Stimulated activated naive CD8-positive, alpha-beta T cell treated with anti-CD3 and anti-CD28 coated beads, Interleukin-15, Interleukin-2, amounts not matched to agents 100 U/mL and 50 U/mL, for 24 hours (primary cell): ENCODE measurements around the gene SIGLEC9.
"Not testable (repeated sequence)": the region's sequence is repeated elsewhere in the genome, so short reads cannot be mapped to it uniquely, and the experiment has no call there.

Experiments used
- ATAC-seq: fragments of 150-1000 bp; cut with Tn5 transposase; one replicate; pipeline ENCODE4 v1.10.0; 2021
- DNase-seq: peaks from one replicate; pipeline ENCODE4 v3.0.0; 2021

Gene SIGLEC9

DNA sequence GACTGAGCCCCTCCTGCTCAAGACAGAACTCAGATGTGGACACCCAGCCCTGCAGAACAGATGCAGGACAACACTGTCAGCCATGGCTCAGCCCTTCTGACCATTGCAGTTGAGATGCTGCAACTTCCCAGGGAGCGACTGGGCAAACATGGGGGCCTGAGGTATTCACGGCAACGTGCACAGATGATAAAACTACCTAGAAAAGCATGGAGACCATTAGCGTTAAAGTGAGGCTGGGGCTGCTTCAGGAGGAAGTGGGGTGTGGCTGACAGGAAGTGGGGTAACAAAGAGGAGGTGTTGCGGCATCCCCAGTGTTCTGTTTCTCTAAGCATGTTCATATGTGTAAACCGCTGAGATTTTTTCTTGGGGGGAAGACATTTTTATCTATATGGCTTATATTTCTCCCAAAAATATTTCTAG lies 1.3 kb upstream of the SIGLEC9 start:
- no peak for DNase-seq
- ATAC-seq: no peak

DNA sequence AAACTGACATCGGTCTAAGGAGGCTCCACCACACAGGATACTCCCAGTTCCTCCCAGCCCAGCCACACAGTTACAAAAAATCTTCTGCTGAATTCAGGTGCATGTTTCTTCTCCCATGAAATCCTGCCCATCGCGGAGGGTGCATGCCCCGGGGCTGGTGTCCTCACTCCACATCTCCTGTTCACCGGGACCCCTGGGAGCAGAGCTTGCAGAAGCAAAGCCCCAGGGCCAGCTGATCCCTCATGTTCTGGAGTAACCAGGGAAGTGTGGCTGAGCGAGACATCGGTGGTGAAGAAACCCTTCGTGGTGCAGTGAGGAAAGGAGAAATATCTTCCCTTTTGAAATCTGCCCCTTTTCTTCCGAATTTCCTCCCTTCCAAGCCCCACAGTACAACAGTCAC lies 904 bp upstream of the SIGLEC9 start:
- DNase-seq (no peak), ATAC-seq (no peak)

DNA sequence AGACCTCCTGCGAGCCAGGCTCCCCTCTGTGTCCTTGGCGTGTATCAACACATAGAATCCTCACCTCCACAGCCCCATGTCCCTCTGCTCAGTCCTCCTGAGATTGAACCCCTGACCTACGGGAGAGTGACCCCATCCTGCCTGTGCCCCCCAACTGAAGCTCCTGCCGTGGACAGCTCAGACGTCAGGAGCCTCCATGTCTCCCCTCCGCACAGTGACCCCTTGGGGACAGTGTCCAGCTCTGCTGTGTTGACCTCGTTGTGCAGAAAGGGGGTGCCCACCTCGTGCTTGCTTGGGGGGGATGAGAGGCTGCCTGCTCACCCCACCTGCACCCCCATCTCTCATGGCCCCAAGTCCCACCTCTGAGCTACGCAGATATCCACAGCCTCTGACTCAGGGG lies 490 bp upstream of the SIGLEC9 start:
- ATAC-seq: no peak
- no peak for DNase-seq

DNA sequence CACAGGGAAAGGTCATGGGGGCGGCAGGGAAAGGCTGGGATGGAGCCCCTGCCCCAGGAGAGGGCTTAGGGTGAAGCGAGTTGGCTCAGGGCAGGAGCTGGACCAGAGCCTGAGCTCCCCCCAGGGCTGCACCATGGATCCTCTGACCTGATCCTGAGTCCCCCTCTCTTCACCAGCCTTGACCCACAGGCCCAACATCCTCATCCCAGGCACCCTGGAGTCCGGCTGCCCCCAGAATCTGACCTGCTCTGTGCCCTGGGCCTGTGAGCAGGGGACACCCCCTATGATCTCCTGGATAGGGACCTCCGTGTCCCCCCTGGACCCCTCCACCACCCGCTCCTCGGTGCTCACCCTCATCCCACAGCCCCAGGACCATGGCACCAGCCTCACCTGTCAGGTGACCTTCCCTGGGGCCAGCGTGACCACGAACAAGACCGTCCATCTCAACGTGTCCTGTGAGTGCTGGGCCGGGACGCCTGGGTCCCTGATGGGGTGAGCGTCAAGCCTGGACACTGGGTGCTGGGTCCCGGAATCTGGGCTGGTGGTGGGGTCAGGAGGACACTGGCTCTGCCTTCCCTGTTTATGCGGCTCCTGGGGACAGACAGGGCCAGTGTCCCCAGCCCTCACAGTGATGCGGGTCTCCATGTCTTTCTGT lies 842 bp downstream of the SIGLEC9 start:
- ATAC-seq: no peak
- no peak for DNase-seq

DNA sequence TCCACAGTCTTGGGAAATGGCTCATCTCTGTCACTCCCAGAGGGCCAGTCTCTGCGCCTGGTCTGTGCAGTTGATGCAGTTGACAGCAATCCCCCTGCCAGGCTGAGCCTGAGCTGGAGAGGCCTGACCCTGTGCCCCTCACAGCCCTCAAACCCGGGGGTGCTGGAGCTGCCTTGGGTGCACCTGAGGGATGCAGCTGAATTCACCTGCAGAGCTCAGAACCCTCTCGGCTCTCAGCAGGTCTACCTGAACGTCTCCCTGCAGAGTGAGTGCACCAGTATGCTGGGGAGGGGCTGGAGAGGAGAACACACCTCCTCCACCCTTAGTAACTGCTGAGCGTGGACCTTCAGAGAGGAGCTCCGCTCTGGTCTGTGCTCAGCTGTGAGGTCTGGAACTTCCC lies 2.3 kb downstream of the SIGLEC9 start:
- no peak for ATAC-seq

DNA sequence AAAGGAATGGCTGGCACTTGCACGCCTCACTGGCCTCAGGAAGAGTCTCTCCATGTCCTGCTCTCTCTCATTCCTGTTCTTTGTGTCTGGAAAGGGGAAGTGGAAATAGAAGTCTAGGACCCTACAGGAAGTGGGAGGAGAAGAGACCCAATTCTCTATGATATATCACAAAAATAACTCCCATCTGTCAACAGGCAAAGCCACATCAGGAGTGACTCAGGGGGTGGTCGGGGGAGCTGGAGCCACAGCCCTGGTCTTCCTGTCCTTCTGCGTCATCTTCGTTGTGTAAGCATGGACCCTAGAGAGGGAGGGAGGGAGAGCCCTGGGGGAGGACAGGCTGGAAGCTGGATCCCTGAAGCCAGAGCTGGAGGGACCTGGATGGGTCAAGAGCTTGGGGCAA lies 3.0 kb downstream of the SIGLEC9 start:
- ATAC-seq: peak; percentile 42
- DNase-seq: peak; percentile 49

More for the DNA sequence above, 2.3 kb downstream of the SIGLEC9 start:
- DNase-seq: no peak

DNA sequence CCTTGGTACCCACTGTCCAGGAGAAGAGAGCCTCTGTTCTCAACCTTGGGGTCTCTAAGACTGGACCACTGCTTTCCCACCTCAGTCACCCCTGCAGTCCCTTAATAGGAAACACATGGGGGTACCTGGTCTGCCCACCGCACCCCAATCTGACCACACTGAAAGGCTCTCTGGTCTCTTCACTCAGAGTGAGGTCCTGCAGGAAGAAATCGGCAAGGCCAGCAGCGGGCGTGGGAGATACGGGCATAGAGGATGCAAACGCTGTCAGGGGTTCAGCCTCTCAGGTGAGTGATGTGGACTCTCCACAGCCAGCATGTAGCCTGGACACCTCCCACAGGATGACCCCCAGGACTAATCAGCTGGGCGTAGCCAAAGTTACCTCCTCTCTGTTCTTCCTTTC lies 3.5 kb downstream of the SIGLEC9 start:
- ATAC-seq: no peak
- DNase-seq: no peak

DNA sequence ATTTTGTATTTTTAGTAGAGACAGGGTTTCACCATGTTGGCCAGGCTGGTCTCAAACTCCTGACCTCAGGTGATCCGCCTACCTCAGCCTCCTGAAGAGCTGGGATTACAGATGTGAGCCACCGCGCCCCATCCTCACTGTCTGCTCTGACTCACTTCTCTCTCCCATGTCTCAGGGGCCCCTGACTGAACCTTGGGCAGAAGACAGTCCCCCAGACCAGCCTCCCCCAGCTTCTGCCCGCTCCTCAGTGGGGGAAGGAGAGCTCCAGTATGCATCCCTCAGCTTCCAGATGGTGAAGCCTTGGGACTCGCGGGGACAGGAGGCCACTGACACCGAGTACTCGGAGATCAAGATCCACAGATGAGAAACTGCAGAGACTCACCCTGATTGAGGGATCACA lies 5.0 kb downstream of the SIGLEC9 start:
- ATAC-seq (no peak), DNase-seq (no peak)

DNA sequence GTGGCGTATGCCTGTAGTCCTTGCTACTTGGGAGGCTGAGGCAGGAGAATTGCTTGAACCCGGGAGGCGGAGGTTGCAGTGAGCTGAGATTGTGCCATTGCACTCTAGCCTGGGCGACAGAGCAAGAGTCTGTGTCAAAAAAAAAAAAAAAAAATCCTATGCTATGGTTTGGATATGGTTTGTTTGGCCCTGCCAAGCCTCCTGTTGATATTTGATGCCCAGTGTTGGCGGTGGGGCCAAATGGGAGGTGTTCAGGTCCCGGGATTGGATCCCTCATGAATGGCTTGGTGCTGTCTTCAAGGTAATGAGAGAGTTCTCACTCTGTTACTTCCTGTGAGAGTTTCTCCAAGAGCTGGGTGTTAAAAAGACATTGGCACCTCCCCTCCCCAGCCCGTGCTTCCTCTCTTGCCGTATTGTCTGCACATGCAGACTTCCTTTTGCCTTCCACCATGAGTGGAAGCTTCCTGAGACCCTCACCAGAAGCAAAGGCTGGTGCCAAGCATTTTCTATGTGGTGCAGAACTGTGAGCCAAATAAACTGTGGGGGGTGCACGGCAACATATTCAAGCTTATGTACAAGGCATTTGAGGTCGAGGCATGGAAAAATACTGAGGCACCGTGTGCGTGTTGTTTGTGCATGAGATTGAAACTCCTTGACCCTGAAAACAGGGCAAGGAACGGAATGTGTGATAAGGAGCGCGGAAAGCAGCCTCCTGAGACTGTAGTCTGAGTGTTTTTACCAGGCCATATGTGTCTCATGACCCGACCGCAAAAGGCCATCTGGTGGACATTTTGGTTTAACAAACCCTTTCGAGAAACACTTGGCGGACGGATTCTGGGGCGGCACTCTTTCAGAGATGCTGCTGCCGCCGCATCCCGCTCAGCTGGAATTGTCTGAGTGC lies 7.3 kb downstream of the SIGLEC9 start:
- ATAC-seq (peak; percentile 41), DNase-seq (peak; percentile 45)

DNA sequence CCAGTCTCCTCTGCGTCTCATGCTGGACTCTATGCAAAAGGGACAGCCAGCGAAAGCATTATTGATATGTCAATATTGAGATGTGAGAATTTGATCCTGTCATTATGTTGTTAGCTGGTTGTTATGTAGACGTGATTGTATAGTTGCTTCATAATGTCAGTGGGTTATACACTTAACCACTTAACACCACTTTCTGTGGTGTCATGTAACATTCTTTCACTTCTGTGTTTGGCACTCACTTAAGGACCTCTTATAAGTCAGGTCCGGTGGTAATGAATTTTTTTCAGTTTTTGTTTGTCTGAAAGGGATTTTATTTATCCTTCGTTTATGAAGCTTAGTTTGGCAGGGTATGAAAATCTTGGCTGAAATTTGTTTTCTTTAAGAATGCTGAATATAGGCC lies 10.3 kb downstream of the SIGLEC9 start:
- ATAC-seq (no peak), DNase-seq (no peak)

DNA sequence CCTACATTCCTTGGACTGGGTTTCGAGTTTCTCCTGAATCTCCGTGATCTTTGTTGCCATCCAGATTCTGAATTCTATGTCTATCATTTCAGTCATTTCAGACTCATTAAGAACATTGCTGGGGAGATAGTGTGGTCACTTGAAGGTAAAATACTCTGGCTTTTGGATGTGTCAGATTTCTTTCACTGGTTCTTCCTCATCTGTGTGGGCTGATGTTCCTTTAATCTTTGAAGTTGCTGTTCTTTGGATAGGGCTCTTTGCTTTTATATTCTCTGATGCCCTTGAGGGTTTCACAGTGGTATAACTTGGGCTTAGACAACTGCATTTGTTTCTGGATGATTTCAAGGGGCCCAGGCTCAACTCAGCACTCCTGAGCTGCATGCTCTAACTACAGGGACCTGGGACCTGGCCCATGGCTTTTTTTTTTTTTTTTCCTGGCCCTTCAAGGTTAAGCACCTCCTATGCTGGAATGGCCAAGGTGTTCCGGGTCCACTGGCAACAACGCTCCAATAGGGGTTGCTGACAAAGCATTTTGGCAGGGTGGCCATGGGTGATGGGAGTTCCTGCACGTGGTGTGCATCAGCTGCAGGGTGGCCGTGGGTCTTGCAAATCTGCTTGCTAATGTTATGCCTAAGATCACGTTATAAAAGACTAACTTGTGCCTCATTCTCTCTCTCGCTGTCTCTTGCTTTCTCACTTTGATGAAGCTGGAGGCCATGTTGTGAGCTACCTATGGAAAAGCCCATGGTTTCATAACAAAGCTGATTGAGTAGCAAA lies 11.5 kb downstream of the SIGLEC9 start:
- ATAC-seq (no peak), DNase-seq (no peak)

DNA sequence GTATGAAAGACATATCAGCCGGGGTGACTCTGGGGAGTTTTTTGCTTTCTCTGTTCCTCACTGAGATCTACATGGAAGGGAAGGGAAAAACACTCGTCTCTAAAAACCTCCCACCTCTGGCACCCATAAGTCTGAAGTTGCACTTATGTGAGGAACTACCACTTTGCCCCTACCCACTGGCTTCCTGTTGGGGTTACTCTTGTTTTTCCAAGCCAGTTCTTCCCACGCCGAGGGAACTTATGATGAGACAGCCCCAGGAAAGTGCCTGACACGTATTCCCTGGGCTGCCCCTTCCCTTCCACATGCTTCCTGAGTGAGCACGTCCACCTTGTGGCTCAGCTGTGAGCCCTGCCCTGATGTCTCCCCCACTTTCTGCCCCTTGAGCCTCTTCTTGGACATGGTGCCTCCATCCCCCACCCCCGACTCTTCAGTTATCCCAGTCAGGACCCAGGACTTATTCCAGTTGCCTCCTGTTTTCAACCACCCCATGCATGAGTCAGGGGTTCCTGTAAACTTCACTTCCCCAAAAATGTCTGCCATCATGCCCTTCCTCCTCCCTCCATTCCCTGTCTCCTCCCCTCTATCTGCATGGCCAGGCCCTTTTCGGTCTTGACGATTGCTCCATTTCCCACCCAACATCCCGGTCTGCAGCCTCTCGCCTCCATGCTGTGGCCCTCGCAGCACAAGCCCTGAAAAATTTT lies 12.3 kb downstream of the SIGLEC9 start:
- DNase-seq: no peak
- ATAC-seq: peak; percentile 30

DNA sequence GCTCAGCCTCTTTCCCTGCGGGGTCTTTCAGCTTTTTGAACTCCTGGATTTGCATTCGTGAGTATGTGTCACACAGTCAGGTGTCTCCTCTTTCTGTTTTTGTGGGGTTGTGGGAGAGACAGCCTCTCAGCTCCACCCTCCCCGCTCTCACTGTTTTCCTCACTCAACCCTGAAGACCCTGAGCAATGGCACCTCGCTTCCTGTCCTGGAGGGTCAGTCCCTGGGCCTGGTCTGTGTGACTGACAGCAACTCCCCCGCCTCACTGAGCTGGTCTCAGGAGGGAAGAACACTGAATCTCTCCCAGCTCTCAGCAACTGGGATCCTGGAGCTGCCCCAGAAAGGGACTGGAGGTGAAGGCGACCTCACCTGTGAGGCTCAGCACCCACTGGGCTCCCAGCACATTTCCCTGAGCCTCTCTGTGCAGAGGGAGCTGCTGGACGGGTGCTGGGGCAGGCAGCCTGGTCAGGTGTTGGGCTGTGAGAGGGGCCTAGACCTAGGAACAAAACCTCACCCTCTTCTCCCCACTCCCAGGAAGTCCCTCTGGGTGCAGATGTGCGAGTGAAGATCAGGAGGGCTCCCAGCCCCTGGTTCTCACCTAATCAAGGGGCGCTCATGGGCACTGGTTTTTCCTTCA lies 13.2 kb downstream of the SIGLEC9 start:
- peak; percentile 42 for ATAC-seq
- DNase-seq: no peak

DNA sequence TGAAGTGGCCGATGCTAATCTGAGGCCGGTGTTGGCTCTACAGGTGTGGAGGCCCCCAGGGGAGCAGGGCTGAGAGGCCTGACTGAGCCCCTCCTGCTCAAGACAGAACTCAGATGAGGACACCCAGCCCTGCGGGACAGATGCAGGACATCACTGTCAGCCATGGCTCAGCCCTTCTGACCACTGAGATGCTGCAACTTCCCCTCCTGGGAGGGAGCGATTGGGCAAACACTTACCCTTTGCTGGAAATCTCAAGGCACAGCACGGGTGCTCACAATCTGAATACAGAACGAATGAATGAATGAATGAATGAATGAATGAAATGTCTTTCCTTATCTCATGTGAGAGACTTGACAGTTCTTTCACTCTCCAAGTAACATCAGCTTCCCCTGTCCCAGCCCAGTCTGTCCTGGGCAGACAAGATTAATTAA lies 13.9 kb downstream of the SIGLEC9 start:
- ATAC-seq (no peak), DNase-seq (no peak)

DNA sequence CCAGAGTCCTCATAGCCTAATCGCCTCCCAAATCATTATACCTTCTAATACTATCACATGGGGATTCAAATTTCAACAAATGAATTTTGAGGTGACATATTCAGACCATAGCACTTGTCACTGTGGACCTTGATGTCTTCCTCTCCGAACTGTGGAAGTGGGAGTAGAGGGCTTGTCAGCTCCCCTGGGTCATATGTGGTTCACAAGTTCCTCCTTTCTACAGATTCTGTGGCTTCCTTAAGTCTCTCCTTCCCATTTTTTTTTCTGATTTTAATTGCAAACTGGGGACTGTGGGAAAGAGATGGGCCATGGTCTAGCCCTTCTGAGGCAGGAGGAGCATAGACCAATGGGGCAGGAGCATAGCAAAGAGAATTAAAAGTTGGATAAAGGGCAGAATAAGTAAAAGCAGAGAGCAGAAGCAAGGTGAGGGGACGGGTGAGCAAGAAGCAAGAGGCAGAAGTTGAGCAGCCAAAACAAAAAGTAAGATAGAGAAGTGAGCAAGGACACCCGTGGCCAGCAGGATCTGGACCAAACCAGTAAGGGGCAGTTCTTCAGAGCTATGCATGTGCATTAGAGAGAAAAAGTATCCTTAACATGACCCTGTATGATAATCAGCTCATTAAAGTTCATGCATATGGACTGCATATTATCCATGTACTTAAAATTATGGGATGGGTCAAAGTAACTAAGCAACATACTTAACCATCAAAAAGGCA lies 14.8 kb downstream of the SIGLEC9 start:
- DNase-seq: no peak
- no peak for ATAC-seq

DNA sequence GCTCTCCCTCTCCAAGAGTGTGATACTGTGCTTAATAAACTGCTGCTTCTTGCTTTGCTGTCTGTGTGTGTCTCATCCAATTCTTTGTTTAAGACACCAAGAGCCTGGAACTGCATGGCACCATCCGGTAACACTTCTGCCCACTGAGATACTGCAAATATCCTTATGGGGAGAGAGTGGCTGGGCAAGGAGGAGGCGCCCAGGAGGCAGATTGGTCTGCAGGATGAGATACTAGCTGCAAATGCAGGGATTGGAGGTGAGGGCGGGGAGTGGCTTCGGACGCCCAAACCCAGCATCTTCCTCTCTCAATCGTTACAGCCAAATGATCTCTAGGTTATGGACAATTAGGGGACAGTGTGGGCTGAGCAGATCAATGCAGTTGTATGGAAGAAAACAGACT lies 15.7 kb downstream of the SIGLEC9 start:
- no peak for ATAC-seq
- no peak for DNase-seq

DNA sequence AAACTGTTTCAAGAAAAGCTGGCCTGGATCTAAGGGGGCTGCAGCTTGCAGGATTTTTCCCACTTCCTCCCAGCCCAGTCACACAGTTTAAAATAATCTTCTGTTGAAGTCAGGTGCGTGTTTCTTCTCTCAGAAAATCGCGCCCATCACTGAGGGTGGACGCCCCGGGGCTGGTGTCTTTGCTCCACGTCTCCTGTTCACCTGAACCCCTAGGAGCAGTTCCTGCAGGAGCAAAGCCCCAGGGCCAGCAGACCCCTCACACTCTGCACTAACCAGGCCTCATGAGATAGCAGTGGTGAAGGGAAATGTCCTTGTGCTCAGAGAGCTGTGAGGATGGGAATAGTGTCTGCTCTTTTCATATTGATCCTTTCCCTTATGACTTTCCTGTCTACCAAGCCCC lies 16.5 kb downstream of the SIGLEC9 start:
- ATAC-seq: no peak
- DNase-seq: no peak

DNA sequence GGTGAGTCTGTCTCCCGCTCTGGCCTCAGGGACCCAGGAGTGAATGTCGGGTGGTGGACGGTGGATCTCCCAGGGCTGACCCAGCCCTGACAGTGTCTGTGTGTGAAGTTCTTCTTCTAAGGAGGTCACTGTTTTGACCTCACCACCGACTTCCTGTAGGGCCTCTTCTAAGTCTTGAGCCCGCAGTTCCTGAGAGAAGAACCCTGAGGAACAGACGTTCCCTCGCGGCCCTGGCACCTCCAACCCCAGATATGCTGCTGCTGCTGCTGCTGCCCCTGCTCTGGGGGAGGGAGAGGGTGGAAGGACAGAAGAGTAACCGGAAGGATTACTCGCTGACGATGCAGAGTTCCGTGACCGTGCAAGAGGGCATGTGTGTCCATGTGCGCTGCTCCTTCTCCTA lies 17.4 kb downstream of the SIGLEC9 start, which contains the start of gene SIGLEC7:
Gene SIGLEC7, plus strand, starts transcription at position 183 of the 400 bp plus-strand sequence. Its CDS starts 69 bp downstream, at position 252.
- ATAC-seq (no peak), DNase-seq (no peak)

DNA sequence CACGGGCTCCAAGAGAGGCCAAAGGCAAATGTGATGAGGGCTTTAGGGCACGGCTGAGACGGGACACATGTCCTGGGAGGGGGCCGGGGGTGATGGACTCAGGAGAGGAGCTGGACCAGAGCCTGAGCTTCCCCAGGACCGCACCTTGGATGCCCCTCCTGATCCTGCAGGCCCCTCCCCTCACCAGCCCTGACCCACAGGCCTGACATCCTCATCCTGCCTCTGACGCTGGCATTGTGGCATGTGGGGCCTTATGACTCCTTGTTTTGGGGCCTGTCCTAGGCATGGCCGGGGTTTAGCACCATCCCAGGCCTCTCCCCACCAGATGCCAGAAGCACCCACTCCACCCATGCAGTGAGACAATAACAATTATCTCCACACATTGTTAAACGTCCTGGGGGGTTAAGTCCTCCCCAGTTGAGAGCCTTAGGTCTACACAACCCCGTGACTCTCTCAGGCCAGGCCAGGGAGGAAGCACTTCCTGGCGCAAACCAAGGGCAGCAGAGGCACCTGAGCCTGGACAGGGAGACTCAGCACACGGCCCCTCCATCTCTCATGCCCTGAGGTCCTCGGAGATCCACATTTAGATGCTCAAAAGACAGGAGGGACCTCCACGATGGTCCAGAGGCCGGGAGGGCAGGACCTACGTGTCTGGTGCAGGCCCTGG lies 18.2 kb downstream of the SIGLEC9 start:
- ATAC-seq, DNase-seq: not testable (repeated sequence)

DNA sequence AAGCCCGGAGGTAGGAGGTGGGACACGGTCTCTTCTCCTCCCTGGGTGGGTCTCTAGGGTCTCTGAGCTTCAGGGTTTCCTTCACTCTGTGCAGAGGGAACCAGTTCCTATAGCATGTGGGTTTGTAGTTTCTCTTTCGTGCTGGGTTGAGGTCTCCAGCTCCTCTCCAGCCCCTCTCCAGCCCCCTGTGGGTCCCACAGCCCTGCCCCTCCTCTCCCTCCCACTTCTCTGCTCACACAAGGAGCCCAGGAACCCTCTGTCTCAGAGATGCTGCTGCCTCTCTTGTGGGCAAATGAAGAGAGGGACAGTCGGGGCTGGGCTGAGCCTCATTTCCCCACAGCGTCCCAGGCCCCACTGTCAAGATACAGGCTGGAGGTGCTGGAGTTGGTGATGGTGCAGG lies 18.8 kb downstream of the SIGLEC9 start:
- DNase-seq (no peak), ATAC-seq (no peak)
